Liver (tissue), 3 donors: Measurements from ENCODE around the gene COX4I1.

ENCODE experiments used
- ATF3 ChIP-seq: IDR thresholded peaks from 2 replicates; pipeline ENCODE4 v1.6.1; 2016; ENCODE audit warnings: antibody characterized with exemption
- CTCF ChIP-seq: fragments of 150-350 bp; IDR thresholded peaks from 2 replicates; pipeline ENCODE4 v1.5.1; 2017; ENCODE audit warnings: improper control_type of control experiment, low read depth, low read length; ENCODE audit not compliant: missing input control
- HNF4G ChIP-seq: IDR thresholded peaks from 2 replicates; pipeline ENCODE4 v1.6.1; 2016; ENCODE audit warnings: antibody characterized with exemption
- JUND ChIP-seq, 2 donors: IDR thresholded peaks; 2 replicates each; pipeline ENCODE4 v1.6.1; 2016; ENCODE audit warnings: antibody characterized with exemption in 2 of 2
- MAX ChIP-seq: IDR thresholded peaks from 2 replicates; pipeline ENCODE4 v1.6.1; 2016; ENCODE audit warnings: antibody characterized with exemption
- RAD21 ChIP-seq, 2 donors: IDR thresholded peaks; 2 replicates each; pipeline ENCODE4 v1.6.1; 2016; ENCODE audit warnings: antibody characterized with exemption in 2 of 2, mild to moderate bottlenecking in 2 of 2
- REST ChIP-seq: IDR thresholded peaks from 2 replicates; pipeline ENCODE4 v1.6.1; 2016; ENCODE audit warnings: antibody characterized with exemption, mild to moderate bottlenecking
- RXRA ChIP-seq, 2 donors: IDR thresholded peaks; 2 replicates each; pipeline ENCODE4 v1.6.1; 2017 to 2018; ENCODE audit warnings: antibody characterized with exemption in 2 of 2, mild to moderate bottlenecking in 1 of 2
- SP1 ChIP-seq: IDR thresholded peaks from 2 replicates; pipeline ENCODE4 v1.6.1; 2018; ENCODE audit warnings: antibody characterized with exemption, mild to moderate bottlenecking
- TAF1 ChIP-seq: conservative IDR thresholded peaks from 2 replicates; pipeline ENCODE4 v1.6.1; 2016; ENCODE audit warnings: antibody characterized with exemption, mild to moderate bottlenecking
- ZBTB33 ChIP-seq: IDR thresholded peaks from 2 replicates; pipeline ENCODE4 v1.6.1; 2016; ENCODE audit warnings: antibody characterized with exemption
- donor health status: healthy.
- donor health status: healthy.

GRCh38 chr16:85850344-85850880 lies 50.9 kb downstream of the COX4I1 start:
- no peak for TF ChIP-seq CTCF
- TF ChIP-seq JUND (IDR thresholded peaks at IDR 0.05) = peak; percentile 33 to 52
- TF ChIP-seq REST = peak; percentile 47
- peak; percentile 84 for TF ChIP-seq HNF4G
- peak; percentile 79 for TF ChIP-seq SP1
- peak; percentile 95 for TF ChIP-seq MAX
- TF ChIP-seq RAD21 (IDR thresholded peaks at IDR 0.05) = peak; percentile 18 to 48
- TF ChIP-seq ZBTB33 = peak; percentile 68
- TF ChIP-seq ATF3 = peak; percentile 90
- peak; percentile 82 to 86 for TF ChIP-seq RXRA (IDR thresholded peaks at IDR 0.05)
- no peak for TF ChIP-seq TAF1
